K562 (cell line): Measurements from ENCODE around the gene GPRASP3. TPM values are rescaled to one million over a fixed set of nuclear protein-coding genes. Genes with fewer than 3 reads are reported as not detected.

ENCODE experiments used
- BRD4 ChIP-seq: fragments of 200-600 bp; sonication (generic); IDR thresholded peaks from 2 replicates; pipeline ENCODE4 v1.6.1; 2017; ENCODE audit warnings: inconsistent platforms
- CREB1 ChIP-seq, 2 experiments: sonication (generic) in 1 of 2; formaldehyde crosslinking in 1 of 2; IDR thresholded peaks; 2 replicates each; pipeline versions ENCODE4 v1.6.1 to v1.8.0; 2012 to 2022; ENCODE audit warnings: inconsistent platforms in 1 of 2, mild to moderate bottlenecking in 1 of 2, missing genetic modification reagents in 1 of 2, moderate library complexity in 1 of 2
- CSDE1 ChIP-seq, 2 experiments: fragments of 450-650 bp; IDR thresholded peaks; 2 replicates each; pipeline ENCODE4 v1.6.1; 2016; ENCODE audit warnings: mild to moderate bottlenecking in 1 of 2
- DIDO1 ChIP-seq: fragments of 450-650 bp; IDR thresholded peaks from 2 replicates; pipeline ENCODE4 v1.6.1; 2016; ENCODE audit warnings: low read depth, missing biosample characterization, missing genetic modification characterization
- ELF2 ChIP-seq: fragments of 250-450 bp; sonication (Bioruptor Pico); IDR thresholded peaks from 2 replicates; pipeline ENCODE4 v1.5.0; 2021; ENCODE audit warnings: mild to moderate bottlenecking
- EP300 ChIP-seq: IDR thresholded peaks from 2 replicates; pipeline ENCODE4 v1.6.1; 2012; ENCODE audit warnings: low read length, improper control_type of control experiment
- JUNB ChIP-seq: fragments of 450-650 bp; formaldehyde crosslinking; conservative IDR thresholded peaks from 2 replicates; pipeline ENCODE4 v1.4.0; 2020; ENCODE audit warnings: mild to moderate bottlenecking
- KDM5B ChIP-seq: fragments of 200-600 bp; sonication (generic); IDR thresholded peaks from 2 replicates; pipeline ENCODE4 v1.6.1; 2012; ENCODE audit warnings: low read depth, mild to moderate bottlenecking, moderate library complexity, low read length, control low read depth, inconsistent platforms; ENCODE audit not compliant: insufficient replicate concordance
- POLR2AphosphoS5 ChIP-seq: IDR thresholded peaks from 2 replicates; pipeline ENCODE4 v1.6.1; 2011; ENCODE audit warnings: mild to moderate bottlenecking, low read depth, low read length, moderate library complexity; ENCODE audit not compliant: control insufficient read depth, insufficient read depth
- RB1 ChIP-seq: fragments of 450-650 bp; IDR thresholded peaks from 2 replicates; pipeline ENCODE4 v1.6.1; 2017; ENCODE audit warnings: low read depth, mild to moderate bottlenecking
- RBFOX2 ChIP-seq: fragments of 200-400 bp; formaldehyde crosslinking; IDR thresholded peaks from 2 replicates; pipeline ENCODE4 v1.6.1; 2017; ENCODE audit warnings: low read depth, mild to moderate bottlenecking, low read length, moderate library complexity
- TRIM25 ChIP-seq: fragments of 450-650 bp; IDR thresholded peaks from 2 replicates; pipeline ENCODE4 v1.7.0; 2016; ENCODE audit warnings: borderline replicate concordance
- YY1 ChIP-seq, 3 experiments: IDR thresholded peaks; 2 replicates each; pipeline ENCODE4 v1.6.1; 2011; ENCODE audit warnings: low read length in 2 of 3, mild to moderate bottlenecking in 2 of 3, moderate library complexity in 2 of 3, borderline replicate concordance in 1 of 3, control low read depth in 1 of 3, low read depth in 1 of 3; ENCODE audit not compliant: insufficient read depth in 3 of 3, insufficient replicate concordance in 2 of 3, control insufficient read depth in 1 of 3, insufficient read length in 1 of 3; ENCODE audit errors: extremely low read depth in 1 of 3
- ZBTB7A ChIP-seq: IDR thresholded peaks from 2 replicates; pipeline ENCODE4 v1.6.1; 2011; ENCODE audit warnings: low read depth, mild to moderate bottlenecking, low read length, moderate library complexity, borderline replicate concordance; ENCODE audit not compliant: control insufficient read depth
- ZNF165 ChIP-seq: fragments of 250-450 bp; sonication (Bioruptor Pico); IDR thresholded peaks from 2 replicates; pipeline ENCODE4 v1.4.0; 2020; ENCODE audit warnings: borderline replicate concordance
- polyA plus RNA-seq, 8 experiments: library from polyadenylated mRNA; depleted of rRNA in 4 of 8; stranded (reverse) in 5 of 8; unstranded in 3 of 8; fragments of >200 nt; fragmentation: Nextera tagmentation in 2 of 8; fragmentation: Illumina TruSeq in 1 of 8; extraction: Ambion mirVana in 2 of 8; extraction: Trizol in 1 of 8; gene quantifications; 2 replicates each; pipeline versions ENCODE4 v1.2.1 to v1.2.3, GENCODE V29; 2011 to 2014; ENCODE audit warnings: inconsistent platforms in 1 of 8, missing spikeins in 1 of 8
- total RNA-seq, 7 experiments: library from RNA; depleted of rRNA in 6 of 7; stranded (reverse); fragments of >200 nt in 6 of 7; fragmentation: Illumina TruSeq in 2 of 7; extraction: Trizol in 2 of 7; gene quantifications; 2 replicates each; pipeline versions ENCODE4 v1.2.1 to v1.2.3, GENCODE V29; 2011 to 2021; ENCODE audit warnings: low replicate concordance in 1 of 7
- TF ChIP-seq, protein P1 (sequence below): fragments of 450-650 bp; formaldehyde crosslinking; IDR thresholded peaks from 2 replicates; pipeline ENCODE4 v1.4.0; 2020; ENCODE audit warnings: mild to moderate bottlenecking
- TF ChIP-seq, protein P2 (sequence below), 2 experiments: fragments of 150-350 bp in 1 of 2; IDR thresholded peaks; 2 replicates each; pipeline ENCODE4 v1.6.1; 2012 to 2016; ENCODE audit warnings: low read depth in 2 of 2, low read length in 2 of 2, mild to moderate bottlenecking in 1 of 2, moderate library complexity in 1 of 2
- TF ChIP-seq, protein P3 (sequence below), 2 experiments: fragments of 450-650 bp in 1 of 2; sonication (generic) in 1 of 2; formaldehyde crosslinking in 1 of 2; IDR thresholded peaks in 1 of 2; conservative IDR thresholded peaks in 1 of 2; 2 replicates each; pipeline versions ENCODE4 v1.6.1 to v1.8.1; 2016 to 2023; ENCODE audit warnings: mild to moderate bottlenecking in 2 of 2, moderate library complexity in 2 of 2, inconsistent platforms in 1 of 2, missing genetic modification reagents in 1 of 2

Gene GPRASP3
- total and polyA plus RNA-seq, 9 of the 15 experiments (the other 6 are each of a cell fraction or from before 2014, with no cell fraction given), result 0.50 to 1.9 (median 1.1) TPM

GRCh38 chrX:102768987-102769761 is 48.6 kb downstream of the GPRASP3 start (continued):
- TF ChIP-seq TRIM25, result no peak
- peak; percentile 80 for TF ChIP-seq POLR2AphosphoS5
- TF ChIP-seq YY1 (IDR thresholded peaks at IDR 0.05; ENCODE audit: borderline replicate concordance in 1 of 3, control insufficient read depth in 1 of 3, extremely low read depth in 1 of 3, insufficient read depth in 3 of 3, insufficient read length in 1 of 3, insufficient replicate concordance in 2 of 3, low read depth in 1 of 3, low read length in 2 of 3), result peak in 1 of 3 experiments; percentile 17
- TF ChIP-seq, protein P1, sequence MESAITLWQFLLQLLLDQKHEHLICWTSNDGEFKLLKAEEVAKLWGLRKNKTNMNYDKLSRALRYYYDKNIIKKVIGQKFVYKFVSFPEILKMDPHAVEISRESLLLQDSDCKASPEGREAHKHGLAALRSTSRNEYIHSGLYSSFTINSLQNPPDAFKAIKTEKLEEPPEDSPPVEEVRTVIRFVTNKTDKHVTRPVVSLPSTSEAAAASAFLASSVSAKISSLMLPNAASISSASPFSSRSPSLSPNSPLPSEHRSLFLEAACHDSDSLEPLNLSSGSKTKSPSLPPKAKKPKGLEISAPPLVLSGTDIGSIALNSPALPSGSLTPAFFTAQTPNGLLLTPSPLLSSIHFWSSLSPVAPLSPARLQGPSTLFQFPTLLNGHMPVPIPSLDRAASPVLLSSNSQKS (CRISPR knock-in tag), result no peak
- TF ChIP-seq EP300, result no peak
- TF ChIP-seq ELF2 (CRISPR knock-in tag), result no peak
- TF ChIP-seq RBFOX2, result peak; percentile 66
- TF ChIP-seq ZBTB7A, result no peak
- TF ChIP-seq, protein P2, sequence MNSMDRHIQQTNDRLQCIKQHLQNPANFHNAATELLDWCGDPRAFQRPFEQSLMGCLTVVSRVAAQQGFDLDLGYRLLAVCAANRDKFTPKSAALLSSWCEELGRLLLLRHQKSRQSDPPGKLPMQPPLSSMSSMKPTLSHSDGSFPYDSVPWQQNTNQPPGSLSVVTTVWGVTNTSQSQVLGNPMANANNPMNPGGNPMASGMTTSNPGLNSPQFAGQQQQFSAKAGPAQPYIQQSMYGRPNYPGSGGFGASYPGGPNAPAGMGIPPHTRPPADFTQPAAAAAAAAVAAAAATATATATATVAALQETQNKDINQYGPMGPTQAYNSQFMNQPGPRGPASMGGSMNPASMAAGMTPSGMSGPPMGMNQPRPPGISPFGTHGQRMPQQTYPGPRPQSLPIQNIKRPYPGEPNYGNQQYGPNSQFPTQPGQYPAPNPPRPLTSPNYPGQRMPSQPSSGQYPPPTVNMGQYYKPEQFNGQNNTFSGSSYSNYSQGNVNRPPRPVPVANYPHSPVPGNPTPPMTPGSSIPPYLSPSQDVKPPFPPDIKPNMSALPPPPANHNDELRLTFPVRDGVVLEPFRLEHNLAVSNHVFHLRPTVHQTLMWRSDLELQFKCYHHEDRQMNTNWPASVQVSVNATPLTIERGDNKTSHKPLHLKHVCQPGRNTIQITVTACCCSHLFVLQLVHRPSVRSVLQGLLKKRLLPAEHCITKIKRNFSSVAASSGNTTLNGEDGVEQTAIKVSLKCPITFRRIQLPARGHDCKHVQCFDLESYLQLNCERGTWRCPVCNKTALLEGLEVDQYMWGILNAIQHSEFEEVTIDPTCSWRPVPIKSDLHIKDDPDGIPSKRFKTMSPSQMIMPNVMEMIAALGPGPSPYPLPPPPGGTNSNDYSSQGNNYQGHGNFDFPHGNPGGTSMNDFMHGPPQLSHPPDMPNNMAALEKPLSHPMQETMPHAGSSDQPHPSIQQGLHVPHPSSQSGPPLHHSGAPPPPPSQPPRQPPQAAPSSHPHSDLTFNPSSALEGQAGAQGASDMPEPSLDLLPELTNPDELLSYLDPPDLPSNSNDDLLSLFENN (IDR thresholded peaks at IDR 0.05; ENCODE audit: low read depth in 2 of 2, low read length in 2 of 2), result no peak
- peak; percentile 62; the same call in 1 of the 2 replicates for TF ChIP-seq DIDO1 (tag)
- TF ChIP-seq CSDE1 (IDR thresholded peaks at IDR 0.05), result peak in 1 of 2 experiments; percentile 98; a peak in 2 of 4 replicates
- no peak for TF ChIP-seq JUNB (CRISPR knock-in tag)
- TF ChIP-seq BRD4, result no peak
- TF ChIP-seq CREB1 (IDR thresholded peaks at IDR 0.05), result peak; percentile 98
- TF ChIP-seq CREB1 (CRISPR knock-in tag; IDR thresholded peaks at IDR 0.05), result peak; percentile 95
- peak; percentile 81 for TF ChIP-seq KDM5B
- TF ChIP-seq ZNF165 (CRISPR knock-in tag), result no peak
- TF ChIP-seq, protein P3, sequence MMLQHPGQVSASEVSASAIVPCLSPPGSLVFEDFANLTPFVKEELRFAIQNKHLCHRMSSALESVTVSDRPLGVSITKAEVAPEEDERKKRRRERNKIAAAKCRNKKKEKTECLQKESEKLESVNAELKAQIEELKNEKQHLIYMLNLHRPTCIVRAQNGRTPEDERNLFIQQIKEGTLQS (IDR thresholded peaks at IDR 0.05), result peak; percentile 86
- TF ChIP-seq, protein P3 (CRISPR knock-in tag; conservative IDR thresholded peaks at IDR 0.05), result no peak
- TF ChIP-seq RB1, result peak; percentile 44; the same call in 1 of the 2 replicates
